ENCODE results near the gene LONP2. TPM values are rescaled to one million over a fixed set of nuclear protein-coding genes. Genes with fewer than 3 reads are reported as not detected.

Gene LONP2
- total RNA-seq, 4 donors from 2014 or later = 50.8 to 80.9 (median 53.9) TPM

GRCh38 chr16:48206594-48207242, 37.4 kb upstream of the LONP2 start:
- DNase-seq (ENCODE audit: low spot score) (no peak), ATAC-seq (ENCODE audit: low FRiP score) (no peak)
- no peak for TF ChIP-seq CTCF (IDR thresholded peaks at IDR 0.05)

GRCh38 chr16:48210747-48211146, 33.4 kb upstream of the LONP2 start:
- no peak for ATAC-seq (ENCODE audit: low FRiP score)
- no peak for TF ChIP-seq CTCF (IDR thresholded peaks at IDR 0.05)
- no peak for DNase-seq (ENCODE audit: low spot score)

GRCh38 chr16:48212033-48212432, 32.1 kb upstream of the LONP2 start:
- no peak for TF ChIP-seq CTCF (IDR thresholded peaks at IDR 0.05)
- ATAC-seq (ENCODE audit: low FRiP score) = no peak

GRCh38 chr16:48215738-48216137, 28.4 kb upstream of the LONP2 start:
- DNase-seq (ENCODE audit: low spot score) = no peak
- TF ChIP-seq CTCF (IDR thresholded peaks at IDR 0.05) = no peak
- no peak for ATAC-seq (ENCODE audit: low FRiP score)

More at GRCh38 chr16:48212033-48212432, 32.1 kb upstream of the LONP2 start:
- DNase-seq (ENCODE audit: low spot score) = no peak

GRCh38 chr16:48217708-48218107, 26.4 kb upstream of the LONP2 start:
- no peak for TF ChIP-seq CTCF (IDR thresholded peaks at IDR 0.05)
- ATAC-seq (ENCODE audit: low FRiP score) = no peak
- no peak for DNase-seq (ENCODE audit: low spot score)

- DNase-seq (ENCODE audit: low spot score) (no peak), ATAC-seq (ENCODE audit: low FRiP score) (no peak)
- TF ChIP-seq CTCF (IDR thresholded peaks at IDR 0.05) = no peak
Observed at GRCh38 chr16:48218473-48218872, 25.6 kb upstream of the LONP2 start.

- TF ChIP-seq CTCF (IDR thresholded peaks at IDR 0.05) = no peak
Observed at GRCh38 chr16:48220891-48221290, 23.2 kb upstream of the LONP2 start.

More at GRCh38 chr16:48220891-48221290, 23.2 kb upstream of the LONP2 start:
- no peak for ATAC-seq (ENCODE audit: low FRiP score)
- no peak for DNase-seq (ENCODE audit: low spot score)
